HG03175 (cell line): ENCODE measurements around the gene USP3.

Experiments used
- ATAC-seq: cut with Tn5 transposase; IDR thresholded peaks from one replicate; pipeline ENCODE4 v1.9.1; 2021; ENCODE audit warnings: mild to moderate bottlenecking, moderate library complexity; ENCODE audit not compliant: unreplicated experiment

Gene USP3

DNA sequence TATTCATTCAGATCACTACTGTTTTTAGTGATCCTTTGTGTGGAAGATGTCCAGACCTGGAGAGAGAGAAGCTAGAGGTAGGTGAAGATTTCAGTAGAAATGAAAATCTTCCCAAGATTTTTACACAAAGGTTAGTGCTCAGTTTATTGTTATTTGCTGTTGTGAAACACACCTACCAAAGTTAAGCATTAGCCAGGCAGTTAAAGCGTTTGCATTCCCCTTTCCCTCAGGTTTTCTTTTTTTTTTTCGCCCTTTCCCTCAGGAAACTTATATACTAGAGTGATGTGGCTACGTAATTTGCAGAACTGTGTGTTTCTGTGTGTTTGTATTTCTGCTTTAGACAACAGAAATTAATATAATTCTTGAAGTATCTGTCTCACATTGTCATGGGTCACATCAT, 34.5 kb downstream of the USP3 start:
- no peak for ATAC-seq

DNA sequence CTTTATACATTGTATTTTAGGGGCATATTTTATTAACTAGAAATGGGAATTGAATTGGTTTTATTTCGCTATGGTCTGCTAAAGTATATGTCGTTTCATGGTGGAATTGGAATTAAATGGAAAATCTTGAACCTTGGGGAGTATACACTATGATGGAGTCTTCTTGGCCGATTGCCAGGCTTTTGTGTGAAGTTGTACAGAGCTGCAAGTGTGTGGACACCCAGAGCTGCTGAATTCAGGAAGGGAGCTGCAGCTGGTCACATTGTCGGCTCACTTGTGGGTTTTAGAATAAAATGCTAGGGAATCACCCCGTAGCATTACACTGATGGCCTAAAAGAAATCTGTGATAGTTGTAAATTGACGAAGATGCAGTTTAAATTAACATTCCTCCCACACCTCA, 35.1 kb downstream of the USP3 start:
- no peak for ATAC-seq

DNA sequence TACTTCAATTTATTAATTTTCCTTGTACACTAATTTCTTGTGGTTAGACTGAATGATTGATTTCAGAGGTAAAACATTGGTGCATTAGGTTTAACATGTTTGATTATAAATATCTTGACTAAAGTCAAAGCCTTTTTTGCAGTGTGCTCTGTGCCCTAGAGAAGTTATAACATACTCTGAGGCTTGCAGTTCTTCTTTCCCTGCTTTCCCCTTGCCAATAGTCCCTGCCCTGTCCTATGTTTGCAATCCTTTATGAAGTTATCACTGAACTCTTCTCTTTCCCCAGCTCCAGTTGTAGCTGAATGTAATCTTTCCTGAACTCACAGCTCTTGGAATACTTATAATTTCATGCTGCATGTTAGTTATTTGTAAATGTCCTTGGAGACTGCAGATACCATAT, 35.6 kb downstream of the USP3 start:
- ATAC-seq, result no peak

DNA sequence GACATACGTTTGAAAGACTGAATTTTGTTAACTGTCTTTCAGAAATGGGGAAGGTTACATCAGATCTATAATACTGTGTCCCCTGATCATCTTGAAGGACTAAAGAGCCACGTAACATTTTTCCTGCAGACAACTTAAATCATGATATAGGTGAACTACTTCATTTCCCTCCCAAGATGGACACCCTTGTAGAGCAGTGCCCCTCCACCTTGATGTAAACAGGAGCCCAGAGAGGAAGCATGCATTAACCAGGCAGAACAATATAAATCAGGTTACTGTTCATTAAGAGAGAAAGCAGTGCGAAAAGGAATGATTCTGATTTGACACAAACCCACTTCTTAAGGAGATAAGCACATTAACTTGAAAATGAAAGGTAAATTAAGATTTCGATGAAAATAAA, 36.1 kb downstream of the USP3 start:
- no peak for ATAC-seq

DNA sequence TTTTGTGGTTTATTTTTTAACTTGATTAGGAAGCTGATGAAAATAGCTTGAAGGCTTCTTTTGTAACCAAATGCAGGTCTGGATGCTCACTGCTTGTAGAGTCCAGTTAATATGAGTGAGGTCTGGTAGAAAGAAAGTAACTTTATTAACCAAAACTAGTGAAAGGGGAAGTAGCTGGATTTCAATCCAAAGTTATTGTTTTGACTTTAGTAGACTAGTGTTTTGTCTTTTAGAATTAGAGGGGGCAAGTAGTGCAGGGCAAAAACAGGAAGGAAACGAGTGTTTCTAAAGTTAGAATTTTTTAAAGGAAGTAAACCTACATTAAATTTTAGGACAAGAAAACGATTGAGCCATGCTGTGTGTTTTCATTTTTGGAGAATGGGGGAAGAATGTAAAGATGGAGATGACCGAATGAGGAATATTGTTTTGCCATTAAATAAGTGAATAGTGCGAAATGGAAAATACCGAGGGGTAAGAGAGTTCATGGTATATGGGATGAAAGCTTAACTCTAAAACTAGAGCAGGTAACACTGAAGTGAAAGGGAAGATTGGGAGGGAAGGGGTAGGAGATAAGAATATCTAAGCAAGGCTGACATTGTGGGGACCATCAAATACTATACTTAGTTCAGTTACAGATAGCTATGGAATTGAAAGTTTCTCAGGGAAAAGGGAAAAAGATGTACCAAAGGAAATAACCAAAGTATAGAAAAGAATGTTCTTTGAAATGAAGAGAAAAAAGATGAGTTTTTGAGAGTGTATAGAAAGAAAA, 40.0 kb downstream of the USP3 start:
- peak; percentile 42 for ATAC-seq

DNA sequence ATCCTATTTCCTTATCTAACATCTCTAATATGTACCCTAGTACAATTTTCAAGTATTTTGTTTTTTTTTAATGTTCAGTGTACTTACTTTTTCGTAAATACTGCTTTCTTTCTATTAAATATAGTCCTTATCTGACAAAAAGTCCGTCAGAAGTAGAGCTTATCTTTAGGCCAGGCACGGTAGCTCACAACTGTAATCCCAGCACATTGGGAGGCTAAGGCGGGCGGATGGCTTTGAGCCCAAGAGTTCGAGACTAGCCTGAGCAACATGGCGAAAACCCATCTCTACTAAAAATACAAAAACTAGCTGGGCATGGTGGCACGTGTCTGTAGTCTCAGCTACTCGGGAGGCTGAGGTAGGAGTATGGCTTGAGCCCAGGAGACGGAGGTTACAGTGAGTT, 41.1 kb downstream of the USP3 start:
- no peak for ATAC-seq

DNA sequence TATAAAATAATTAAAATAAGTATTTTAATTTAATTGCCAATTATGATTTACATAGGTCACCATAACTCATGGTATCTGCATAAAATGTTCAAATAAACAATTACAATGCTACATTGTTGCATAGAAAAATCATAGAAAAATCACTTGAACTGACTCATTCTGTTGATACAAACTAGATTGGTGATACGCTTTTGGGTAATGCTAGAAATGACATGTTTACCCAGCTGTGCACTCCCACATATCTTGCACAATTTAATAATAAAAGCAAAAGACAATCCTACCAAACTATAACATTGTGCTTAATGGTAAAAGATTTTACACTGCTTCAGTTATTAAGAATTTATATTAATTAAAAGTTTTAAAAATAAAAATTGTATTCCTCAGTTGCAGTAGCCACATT, 47.0 kb downstream of the USP3 start:
- no peak for ATAC-seq

DNA sequence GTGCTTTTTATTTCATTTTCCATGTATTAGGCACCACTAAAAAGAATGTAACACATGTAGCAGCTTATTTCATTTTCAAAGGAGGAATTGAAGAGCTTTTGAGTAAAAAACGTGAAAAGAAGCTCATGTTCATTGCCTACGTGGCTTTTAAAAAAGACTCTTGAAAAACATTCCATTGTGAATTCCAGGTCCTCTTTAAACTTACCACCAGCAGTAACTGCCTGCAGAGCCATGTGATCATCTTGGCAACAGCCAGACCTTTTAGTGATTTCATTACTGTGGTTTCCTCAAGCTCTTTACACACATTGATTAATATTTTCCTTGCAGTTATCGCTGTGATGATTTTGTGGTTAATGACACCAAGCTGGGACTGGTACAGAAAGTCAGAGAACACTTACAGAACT, 49.0 kb downstream of the USP3 start:
- no peak for ATAC-seq

DNA sequence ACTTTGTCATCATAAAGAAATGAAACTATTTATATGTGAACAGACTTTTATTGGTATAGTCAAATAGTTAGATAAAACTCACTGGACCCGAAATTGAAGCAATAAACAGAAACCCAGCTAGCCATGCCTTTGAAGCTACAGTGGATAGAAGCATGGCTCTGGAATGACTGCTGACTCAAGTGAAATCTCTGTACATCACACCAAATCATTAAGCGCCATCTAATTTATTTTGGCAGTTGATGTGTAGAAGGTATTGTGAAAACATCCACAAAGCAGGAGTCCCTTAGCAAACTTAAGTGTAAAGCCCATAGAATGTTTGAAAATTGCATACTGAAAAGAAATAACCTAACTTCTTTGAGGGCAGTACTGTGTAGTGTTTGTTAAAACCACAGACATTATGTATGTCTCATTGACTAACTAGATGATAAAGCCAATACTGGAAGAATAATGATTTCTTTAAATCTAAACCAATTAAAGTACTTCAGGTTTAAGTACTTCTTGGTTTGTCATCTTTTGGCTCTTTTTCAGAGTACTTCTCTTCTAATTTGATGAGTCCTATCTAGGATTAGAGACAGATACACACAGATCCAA, 50.0 kb downstream of the USP3 start:
- no peak for ATAC-seq

DNA sequence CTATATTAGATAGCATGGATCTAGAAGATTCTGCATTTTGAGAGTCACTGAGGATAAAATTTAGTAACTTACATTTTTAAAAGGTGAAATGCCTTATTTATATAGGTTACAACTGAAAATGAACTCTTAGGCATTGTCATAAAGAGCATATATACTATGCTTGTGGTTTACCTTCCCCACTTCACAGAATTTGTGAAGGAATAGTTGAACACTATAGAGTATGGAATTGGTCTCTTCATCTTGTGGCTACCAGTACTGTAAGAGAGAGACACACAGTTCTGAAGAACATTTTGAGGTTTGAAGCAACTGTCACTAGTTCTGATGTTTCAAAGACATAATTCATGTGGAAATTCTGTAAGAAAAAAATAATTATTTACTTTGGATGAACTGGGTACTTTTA, 51.1 kb downstream of the USP3 start:
- no peak for ATAC-seq

DNA sequence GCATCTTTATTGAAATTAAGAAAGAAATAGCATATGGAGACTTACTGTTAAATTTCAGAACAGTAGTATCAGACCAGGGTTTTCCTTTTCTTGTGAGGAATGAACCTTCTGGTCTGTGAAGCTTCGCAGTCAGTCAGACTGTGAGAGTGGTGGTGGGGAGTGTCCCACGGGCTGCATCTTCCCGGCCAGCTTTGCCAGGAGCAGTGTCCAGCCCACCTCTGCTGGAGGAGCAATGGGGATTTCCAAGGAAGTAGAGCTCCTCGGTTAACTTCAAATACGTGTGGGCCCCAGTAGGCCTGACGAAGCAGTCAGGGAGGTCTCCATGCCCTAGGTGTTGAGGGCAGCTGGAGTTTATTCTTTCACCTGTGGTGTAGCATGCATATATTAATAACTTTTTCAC, 51.9 kb downstream of the USP3 start:
- no peak for ATAC-seq

DNA sequence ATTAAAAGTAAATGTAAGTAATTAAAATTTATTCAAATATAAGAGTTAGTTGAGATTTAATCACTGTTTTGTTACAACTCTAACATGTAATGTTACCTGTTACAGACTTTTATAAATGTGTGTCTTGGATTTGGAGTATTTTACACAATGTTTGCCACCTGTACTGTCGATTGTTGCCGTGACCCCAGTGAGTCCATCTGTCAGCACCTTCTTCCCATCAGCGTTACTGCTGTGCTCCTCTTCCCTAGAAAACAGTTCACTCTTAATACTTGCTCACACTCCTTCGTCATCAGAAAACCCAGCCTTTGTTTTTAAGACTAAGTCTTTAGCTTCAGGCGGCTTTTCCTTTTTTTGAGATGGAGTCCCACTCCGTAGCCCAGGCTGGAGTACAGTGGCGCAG, 52.3 kb downstream of the USP3 start:
- ATAC-seq, result no peak

DNA sequence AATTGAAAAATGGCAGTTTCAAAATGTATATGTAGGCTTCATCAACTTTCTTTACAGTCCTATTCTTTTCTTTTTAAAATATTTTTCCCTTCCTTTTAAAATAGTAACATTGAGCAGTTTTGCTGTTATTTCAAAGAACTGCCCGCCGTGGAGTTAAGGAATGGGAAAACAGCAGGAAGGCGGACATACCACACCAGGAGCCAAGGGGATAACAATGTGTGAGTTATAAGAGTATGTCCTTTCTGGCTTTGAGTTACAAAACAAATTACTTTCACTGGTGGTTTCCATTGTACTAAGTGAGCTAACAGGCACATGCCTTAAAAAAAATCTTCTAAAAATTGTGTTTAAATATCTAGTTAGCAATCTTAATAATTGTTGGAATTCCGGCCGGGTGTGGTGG, 55.4 kb downstream of the USP3 start:
- no peak for ATAC-seq

DNA sequence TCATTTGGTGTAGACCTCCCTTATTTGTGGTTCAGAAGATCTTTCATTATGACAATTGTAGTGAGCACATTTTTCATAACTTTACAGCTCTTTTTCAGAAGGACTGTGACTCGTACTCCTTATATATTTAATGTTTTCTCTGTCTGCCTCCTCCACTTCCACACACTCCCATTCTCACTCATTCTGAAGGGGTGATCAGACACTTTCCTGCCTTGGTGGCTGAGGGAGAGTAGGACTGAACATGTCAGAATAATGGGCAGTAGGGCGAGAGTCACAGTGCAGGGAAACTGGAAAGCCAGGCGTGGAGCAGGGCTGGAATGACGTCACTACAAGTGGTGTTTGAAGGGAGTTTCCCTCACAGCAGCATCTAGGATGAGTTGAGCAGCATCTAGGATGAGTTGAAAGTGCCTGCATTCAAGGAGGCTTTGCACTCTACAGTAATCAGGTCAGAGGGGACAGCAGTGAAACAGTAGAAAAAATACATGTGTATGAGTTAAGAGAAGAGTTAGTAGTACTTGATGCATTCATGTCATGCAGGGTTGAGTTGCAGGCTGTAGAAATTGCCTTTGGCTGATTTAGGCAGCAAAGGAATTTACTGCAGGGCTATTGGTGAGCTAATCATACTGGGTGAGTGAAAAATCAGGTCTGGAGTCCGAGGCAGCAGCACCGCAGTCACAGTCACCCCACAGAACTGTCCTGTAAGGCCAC, 56.5 kb downstream of the USP3 start:
- ATAC-seq, result no peak

DNA sequence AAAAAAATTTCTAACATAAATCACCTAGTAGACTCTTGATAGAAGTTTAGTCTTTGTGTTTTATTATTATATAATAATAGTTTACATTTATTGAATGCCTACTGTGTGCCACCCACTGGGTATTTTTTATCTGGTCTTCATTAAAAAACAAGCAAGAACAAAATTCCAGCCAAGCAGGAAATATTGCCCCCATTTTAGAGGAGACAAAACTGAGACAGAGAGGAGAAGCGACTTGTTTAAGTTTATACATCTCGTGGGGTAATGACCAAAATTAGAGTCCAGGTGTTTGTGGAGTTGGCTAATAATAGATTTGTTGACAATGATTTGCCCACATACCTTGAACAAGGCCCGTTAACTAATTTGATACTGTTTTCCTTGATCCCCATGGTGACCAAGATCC, 59.7 kb downstream of the USP3 start:
- no peak for ATAC-seq

DNA sequence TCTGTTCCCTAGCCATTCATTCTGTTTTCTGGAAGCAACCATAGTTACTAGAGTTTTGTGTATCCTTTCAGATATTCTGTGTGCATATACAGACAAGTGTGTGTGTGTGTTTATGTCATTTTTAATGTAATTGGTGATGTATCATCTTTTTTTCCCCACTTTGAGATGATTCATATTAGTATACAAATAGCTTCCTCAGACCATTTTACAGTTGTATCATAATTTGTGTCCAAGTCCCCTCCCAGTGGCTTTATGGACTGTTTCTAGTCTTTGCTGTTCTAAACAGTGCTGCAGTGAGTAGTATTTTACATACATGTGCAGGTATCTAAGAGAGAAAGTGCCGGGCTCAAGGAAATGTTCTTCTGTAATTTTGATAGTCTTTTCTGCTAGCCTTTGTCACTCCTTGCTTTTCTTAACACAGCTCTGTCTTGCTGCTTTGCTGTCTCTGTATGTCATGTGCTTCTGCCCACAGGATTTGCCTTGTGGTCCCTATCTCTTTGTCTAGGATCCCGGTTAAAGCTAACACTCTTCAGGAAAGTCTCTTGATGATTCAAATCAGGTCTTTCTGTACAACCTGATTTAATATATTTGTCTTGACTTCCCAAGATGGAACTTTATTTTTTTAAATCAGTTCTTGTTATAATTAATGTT, 61.3 kb downstream of the USP3 start:
- ATAC-seq, result no peak

DNA sequence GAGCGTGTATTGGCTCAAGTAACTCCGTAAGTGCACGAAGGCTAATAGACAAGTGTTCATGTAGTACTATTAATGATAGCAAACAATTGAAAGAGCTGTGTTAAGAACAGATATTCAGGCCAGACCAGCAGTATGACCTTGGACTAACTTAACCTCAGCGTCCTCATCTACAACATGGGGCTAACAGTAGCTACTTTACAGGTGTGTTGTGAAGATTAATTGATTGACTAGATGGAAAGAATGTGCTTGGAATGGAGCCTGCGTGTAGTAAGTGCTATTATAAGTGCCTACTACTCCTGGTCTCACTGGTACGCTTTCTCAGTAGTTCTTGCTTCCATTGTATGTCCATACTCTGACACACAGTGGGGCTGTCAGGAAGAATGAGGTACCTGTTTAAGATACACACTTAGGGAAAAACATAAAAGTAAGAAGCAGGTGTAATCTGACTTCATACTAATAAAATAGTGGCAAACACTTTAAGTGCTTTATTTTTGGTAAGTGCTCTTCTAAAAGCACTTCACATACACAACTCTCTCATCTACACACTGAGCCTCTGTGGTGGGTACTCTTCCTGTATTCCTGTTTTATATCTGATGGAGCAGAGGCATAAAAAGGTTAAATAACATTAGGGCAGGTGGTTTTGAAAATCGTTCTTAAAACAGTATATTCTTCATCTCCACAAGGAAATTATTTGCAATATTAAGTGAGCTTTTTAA, 68.5 kb downstream of the USP3 start:
- ATAC-seq, result no peak

DNA sequence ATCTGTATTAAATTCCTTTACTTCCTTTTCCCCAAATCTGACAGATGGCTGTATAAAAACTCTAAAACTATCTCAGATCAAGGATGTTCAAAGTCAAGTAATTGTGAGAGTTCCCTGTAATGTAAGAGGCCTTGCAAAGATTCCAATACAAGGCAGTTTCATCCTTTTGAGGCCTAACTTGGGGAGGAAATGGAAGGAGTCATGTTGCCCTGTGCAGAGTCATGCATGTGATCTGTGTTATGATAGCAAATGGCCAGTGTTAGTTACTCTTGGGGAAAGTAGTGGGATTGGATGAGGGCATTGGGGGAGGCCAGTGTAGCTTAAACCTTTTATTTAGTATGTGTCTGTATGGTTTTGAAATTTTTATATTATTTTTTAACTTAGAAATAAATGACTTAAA, 69.1 kb downstream of the USP3 start:
- ATAC-seq, result no peak

DNA sequence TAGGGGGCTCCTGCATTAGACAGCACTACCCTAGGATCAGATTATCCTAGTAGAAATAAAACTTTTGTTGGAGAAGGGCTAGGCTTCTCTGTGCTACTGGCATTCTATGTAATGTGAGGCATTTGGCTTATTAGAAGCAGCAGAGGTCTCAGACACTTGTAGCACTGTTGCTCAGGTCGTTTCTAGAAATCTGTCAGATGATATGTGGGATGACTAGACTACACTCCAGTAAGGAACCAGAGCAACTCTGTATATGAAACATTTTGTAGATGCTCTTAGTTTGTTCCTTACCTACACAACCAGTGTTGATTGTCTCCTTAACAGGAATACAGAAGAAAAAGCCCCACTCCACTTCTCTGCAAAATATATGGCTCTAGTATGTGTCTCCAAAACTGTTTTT, 70.9 kb downstream of the USP3 start:
- ATAC-seq, result no peak

DNA sequence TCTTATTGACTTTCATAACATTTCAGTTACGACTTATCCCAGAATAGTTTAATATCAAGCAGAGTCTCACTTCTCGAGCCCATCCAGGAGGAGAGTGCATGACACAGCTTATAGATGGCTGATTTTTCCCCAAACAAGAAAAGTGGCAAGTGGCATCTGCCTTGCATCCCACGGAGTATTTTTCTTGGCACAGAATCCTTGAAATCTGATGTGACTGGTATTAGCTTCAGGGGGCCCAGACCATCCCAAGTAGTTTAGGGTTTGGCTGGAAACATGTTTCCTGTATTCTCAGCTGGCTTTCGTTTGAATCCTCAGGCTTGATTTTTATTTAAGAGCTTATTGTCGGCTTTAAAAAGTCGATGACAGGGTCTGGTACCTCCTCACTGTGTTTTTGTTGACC, 72.0 kb downstream of the USP3 start:
- ATAC-seq, result no peak

DNA sequence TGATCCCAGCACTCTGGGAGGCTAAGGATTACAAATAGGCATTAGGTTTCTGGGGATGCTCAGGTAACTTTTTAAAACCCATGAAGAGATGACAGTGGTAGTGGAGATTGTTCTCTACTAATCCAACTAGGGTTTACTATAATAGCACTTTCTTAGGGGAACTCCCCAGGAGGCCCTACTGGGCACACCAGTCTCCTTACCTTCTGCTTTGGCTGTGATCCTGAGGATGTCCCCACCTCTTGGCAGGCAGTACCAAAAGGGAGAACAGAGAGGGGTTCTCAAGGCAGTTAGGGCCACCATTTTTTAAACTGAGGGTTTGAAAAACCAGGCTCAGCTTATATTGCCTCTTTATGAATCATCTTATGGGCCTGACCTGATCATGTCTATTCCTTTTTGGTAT, 77.8 kb downstream of the USP3 start:
- no peak for ATAC-seq
